MM.1S (cell line): ENCODE measurements around the gene DYNC1LI1.

Experiments
- DNase-seq: peaks from one replicate; pipeline ENCODE4 v3.0.0-alpha.2; 2015
- H2AFZ ChIP-seq: fragments of 300-600 bp; sonication (generic); 2 replicates; pipeline ENCODE4 v1.6.0; 2016; ENCODE audit warnings: antibody characterized with exemption, low read length
- H3F3A ChIP-seq: fragments of 300-600 bp; sonication (generic); 2 replicates; pipeline ENCODE4 v1.6.1; 2016; ENCODE audit warnings: mild to moderate bottlenecking, antibody characterized with exemption, low read length, moderate library complexity, mixed read lengths; ENCODE audit not compliant: insufficient read depth
- H3K27ac ChIP-seq: fragments of 300-600 bp; sonication (generic); 2 replicates; pipeline ENCODE4 v1.5.1; 2016; ENCODE audit warnings: mild to moderate bottlenecking, low read length
- H3K27me3 ChIP-seq: fragments of 300-600 bp; sonication (generic); replicated peaks from 2 replicates; pipeline ENCODE4 v1.6.0; 2016; ENCODE audit warnings: low read length; ENCODE audit not compliant: insufficient read depth
- H3K36me3 ChIP-seq: fragments of 300-600 bp; sonication (generic); replicated peaks from 2 replicates; pipeline ENCODE4 v1.6.1; 2016; ENCODE audit warnings: mild to moderate bottlenecking, low read length, mixed read lengths; ENCODE audit not compliant: insufficient read depth
- H3K4me1 ChIP-seq: fragments of 300-600 bp; sonication (generic); 2 replicates; pipeline ENCODE4 v1.6.1; 2016; ENCODE audit warnings: low read length, mixed read lengths
- H3K4me2 ChIP-seq: fragments of 300-600 bp; sonication (generic); 2 replicates; pipeline ENCODE4 v1.6.0; 2016; ENCODE audit warnings: low read depth, low read length
- H3K4me3 ChIP-seq: fragments of 300-600 bp; sonication (generic); 2 replicates; pipeline ENCODE4 v1.5.1; 2016; ENCODE audit warnings: low read length, mixed read lengths
- H3K79me2 ChIP-seq: fragments of 300-600 bp; sonication (generic); 2 replicates; pipeline ENCODE4 v1.6.1; 2016; ENCODE audit warnings: mixed run types, low read length, mixed read lengths
- H3K9ac ChIP-seq: fragments of 300-600 bp; sonication (generic); 2 replicates; pipeline ENCODE4 v1.6.1; 2016; ENCODE audit warnings: low read length, mixed read lengths
- H3K9me2 ChIP-seq: fragments of 300-600 bp; sonication (generic); replicated peaks from 2 replicates; pipeline ENCODE4 v1.6.1; 2016; ENCODE audit warnings: mild to moderate bottlenecking, low read length, mixed read lengths; ENCODE audit not compliant: insufficient read depth
- H3K9me3 ChIP-seq: fragments of 300-600 bp; sonication (generic); replicated peaks from 2 replicates; pipeline ENCODE4 v1.6.1; 2016; ENCODE audit warnings: mild to moderate bottlenecking, low read length, mixed read lengths; ENCODE audit not compliant: insufficient read depth
- H4K20me1 ChIP-seq: fragments of 300-600 bp; sonication (generic); 2 replicates; pipeline ENCODE4 v1.6.1; 2016; ENCODE audit warnings: mild to moderate bottlenecking, low read length, moderate library complexity, mixed read lengths; ENCODE audit not compliant: insufficient read depth
- EZH2 ChIP-seq: fragments of 300-600 bp; sonication (generic); optimal IDR thresholded peaks from 2 replicates; pipeline ENCODE3; 2017; ENCODE audit warnings: low read depth, mild to moderate bottlenecking, antibody characterized with exemption, low read length, mixed read lengths
- EZH2phosphoT487 ChIP-seq: fragments of 300-600 bp; sonication (generic); IDR thresholded peaks from 2 replicates; pipeline ENCODE4 v1.6.1; 2018; ENCODE audit warnings: antibody characterized with exemption, low read length
- TF ChIP-seq, protein P1 (sequence below): fragments of 300-600 bp; sonication (generic); IDR thresholded peaks from 2 replicates; pipeline ENCODE4 v1.5.1; 2016; ENCODE audit warnings: antibody characterized with exemption, low read length, mixed read lengths

DYNC1LI1 gene

DNA sequence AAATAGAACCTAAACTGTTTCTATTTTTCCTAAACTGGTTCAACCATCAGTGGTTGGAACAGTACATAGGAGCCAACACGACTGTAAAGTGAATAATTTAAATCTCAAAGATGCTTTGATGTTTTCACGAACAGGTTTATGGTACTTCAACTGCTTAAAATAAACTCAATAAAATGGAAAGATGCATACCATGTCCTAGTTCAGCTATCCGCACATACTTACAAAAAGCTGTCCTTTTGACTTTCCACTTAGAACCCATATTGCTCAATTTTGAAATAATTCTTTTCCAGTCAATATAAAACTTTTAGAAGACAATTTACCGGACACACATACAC, 68.9 kb downstream of the DYNC1LI1 start:
- Histone ChIP-seq H2AFZ (peak overlapping the region; percentile 90), H3K36me3 (no peaks in the 10 kb centered on the region), H3K27me3 (no peaks in the 10 kb centered on the region), H3K4me2 (peak overlapping the region; percentile 85), H3K9ac (peak overlapping the region; percentile 78), H3K4me3 (peak overlapping the region; percentile 99), H3F3A (peaks cover 13% of the 10 kb centered on the region), H3K27ac (peak overlapping the region; percentile 86), H3K4me1 (0 out of 2 replicates have a peak, but pooled peaks cover 3% of the 10 kb centered on the region), H3K79me2 (peaks cover 36% of the 10 kb centered on the region), H3K9me2 (no peaks in the 10 kb centered on the region), H3K9me3 (no peaks in the 10 kb centered on the region), H4K20me1 (no peaks in the 10 kb centered on the region)
- TF ChIP-seq EZH2phosphoT487 (no peak), EZH2 (no peak)
- TF ChIP-seq, protein P1, sequence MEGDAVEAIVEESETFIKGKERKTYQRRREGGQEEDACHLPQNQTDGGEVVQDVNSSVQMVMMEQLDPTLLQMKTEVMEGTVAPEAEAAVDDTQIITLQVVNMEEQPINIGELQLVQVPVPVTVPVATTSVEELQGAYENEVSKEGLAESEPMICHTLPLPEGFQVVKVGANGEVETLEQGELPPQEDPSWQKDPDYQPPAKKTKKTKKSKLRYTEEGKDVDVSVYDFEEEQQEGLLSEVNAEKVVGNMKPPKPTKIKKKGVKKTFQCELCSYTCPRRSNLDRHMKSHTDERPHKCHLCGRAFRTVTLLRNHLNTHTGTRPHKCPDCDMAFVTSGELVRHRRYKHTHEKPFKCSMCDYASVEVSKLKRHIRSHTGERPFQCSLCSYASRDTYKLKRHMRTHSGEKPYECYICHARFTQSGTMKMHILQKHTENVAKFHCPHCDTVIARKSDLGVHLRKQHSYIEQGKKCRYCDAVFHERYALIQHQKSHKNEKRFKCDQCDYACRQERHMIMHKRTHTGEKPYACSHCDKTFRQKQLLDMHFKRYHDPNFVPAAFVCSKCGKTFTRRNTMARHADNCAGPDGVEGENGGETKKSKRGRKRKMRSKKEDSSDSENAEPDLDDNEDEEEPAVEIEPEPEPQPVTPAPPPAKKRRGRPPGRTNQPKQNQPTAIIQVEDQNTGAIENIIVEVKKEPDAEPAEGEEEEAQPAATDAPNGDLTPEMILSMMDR: no peak
- DNase-seq: no peak

DNA sequence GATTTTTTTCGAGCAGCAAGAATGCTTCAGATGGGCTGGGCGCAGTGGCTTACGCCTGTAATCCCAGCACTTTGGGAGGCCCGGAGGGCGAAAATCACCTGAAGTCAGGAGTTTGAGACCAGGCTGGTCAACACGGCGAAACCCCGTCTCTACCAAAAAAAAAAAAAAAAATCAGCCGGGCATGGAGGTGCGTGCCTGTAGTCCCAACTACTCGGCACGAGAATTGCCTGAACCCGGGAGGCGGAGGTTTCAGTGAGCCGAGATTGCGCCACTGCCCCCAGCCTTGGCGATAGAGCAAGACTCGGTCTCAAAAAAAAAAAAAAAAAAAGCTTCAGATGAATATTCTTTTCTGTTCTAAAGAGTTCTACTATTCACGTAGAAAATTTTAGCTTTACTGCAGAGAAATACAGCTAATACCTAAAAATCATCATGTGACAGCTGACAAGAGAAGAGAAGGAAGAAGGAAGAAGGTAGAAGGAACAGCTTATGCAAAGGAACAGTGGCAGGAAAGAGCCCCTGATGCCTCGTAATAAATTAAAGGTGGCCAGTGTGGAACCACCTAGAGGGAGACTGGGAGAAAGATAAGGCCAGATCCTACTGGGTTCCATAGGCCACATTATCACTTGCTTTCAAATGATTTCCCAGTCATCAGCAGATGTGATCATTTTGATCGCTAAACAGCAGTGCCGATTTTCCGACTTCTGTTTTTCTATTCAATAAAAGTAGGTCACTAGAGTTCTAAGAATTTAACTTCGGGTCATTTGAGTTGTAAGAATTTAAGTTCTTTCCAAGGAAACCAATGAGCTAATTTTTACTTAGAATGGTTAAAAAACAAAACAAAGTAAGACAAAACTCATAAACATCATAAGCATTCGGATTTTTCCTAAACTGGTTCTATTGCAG, 69.5 kb downstream of the DYNC1LI1 start:
- no peaks in the 10 kb centered on the region for H3K27me3 ChIP-seq
- no peaks in the 10 kb centered on the region for H3K9me3 ChIP-seq
- H3K9ac ChIP-seq: peak overlapping the region; percentile 78; the same call in 1 of the 2 replicates
- peaks cover 42% of the 10 kb centered on the region for H3K79me2 ChIP-seq
- H3K4me2 ChIP-seq: peak overlapping the region; percentile 85
- H4K20me1 ChIP-seq: no peaks in the 10 kb centered on the region
- H3K9me2 ChIP-seq: no peaks in the 10 kb centered on the region
- H3K4me1 ChIP-seq: 0 out of 2 replicates have a peak, but pooled peaks cover 3% of the 10 kb centered on the region
- peaks cover 13% of the 10 kb centered on the region for H3F3A ChIP-seq
- H3K4me3 ChIP-seq: peak overlapping the region; percentile 99
- DNase-seq: no peak
- peak overlapping the region; percentile 86; the same call in 1 of the 2 replicates for H3K27ac ChIP-seq
- no peak overlapping the region for H2AFZ ChIP-seq
- TF ChIP-seq EZH2: no peak
- no peak for TF ChIP-seq EZH2phosphoT487
- TF ChIP-seq, protein P1: no peak
- no peaks in the 10 kb centered on the region for H3K36me3 ChIP-seq

DNA sequence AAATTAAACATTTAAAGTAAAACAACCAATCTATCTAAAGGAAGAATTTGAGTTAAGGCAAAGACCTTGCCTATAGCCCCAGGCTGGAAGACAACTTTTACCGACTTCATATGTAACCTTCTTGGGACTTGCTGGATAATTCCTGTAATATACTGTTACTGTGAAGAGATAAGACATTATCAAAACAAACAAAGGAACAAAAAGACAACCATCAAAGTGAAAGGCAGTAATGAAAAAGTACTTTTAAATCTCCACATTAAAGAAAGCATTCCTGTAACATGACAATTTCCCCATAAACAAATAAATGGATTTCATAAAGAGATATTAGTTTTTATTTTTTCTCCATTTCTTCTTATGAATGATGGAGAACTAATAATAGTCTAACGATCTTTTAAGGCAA, 70.4 kb downstream of the DYNC1LI1 start:
- 0 out of 2 replicates have a peak, but pooled peaks cover 6% of the 10 kb centered on the region for H3K4me1 ChIP-seq
- TF ChIP-seq, protein P1: no peak
- TF ChIP-seq EZH2phosphoT487 (no peak), EZH2 (no peak)
- no peak overlapping the region for H3K27ac ChIP-seq
- H4K20me1 ChIP-seq: no peaks in the 10 kb centered on the region
- H3K9me2 ChIP-seq: no peaks in the 10 kb centered on the region
- peaks cover 48% of the 10 kb centered on the region for H3K79me2 ChIP-seq
- no peaks in the 10 kb centered on the region for H3K27me3 ChIP-seq
- DNase-seq: no peak
- H3K4me3 ChIP-seq: no peak overlapping the region
- H3K9me3 ChIP-seq: no peaks in the 10 kb centered on the region
- H3F3A ChIP-seq: peaks cover 13% of the 10 kb centered on the region
- H3K9ac ChIP-seq: no peak overlapping the region
- H2AFZ ChIP-seq: no peak overlapping the region
- no peaks in the 10 kb centered on the region for H3K36me3 ChIP-seq
- H3K4me2 ChIP-seq: peak overlapping the region; percentile 85; the same call in 1 of the 2 replicates
